Astrocyte (in vitro differentiated cells and primary cell): ENCODE data around the gene BTN3A1.

Experiments
- CTCF ChIP-seq: IDR thresholded peaks from 2 replicates; pipeline ENCODE4 v1.5.1; 2011; ENCODE audit warnings: low read depth, mild to moderate bottlenecking, inconsistent platforms, low read length, moderate library complexity; ENCODE audit not compliant: insufficient read depth
- EZH2 ChIP-seq: IDR thresholded peaks from 2 replicates; pipeline ENCODE4 v1.6.1; 2012; ENCODE audit warnings: mild to moderate bottlenecking, low read length, inconsistent platforms; ENCODE audit not compliant: insufficient read depth

GRCh38 chr6:26416288-26416687 lies 14.2 kb downstream of the BTN3A1 start:
- TF ChIP-seq CTCF (no peak), EZH2 (no peak)
